Ovary (tissue), 9 donors: ENCODE measurements around the gene PNLIPRP2. TPM values are rescaled to one million over a fixed set of nuclear protein-coding genes. Genes with fewer than 3 reads are reported as not detected.

Experiments used
- DNase-seq, 5 donors: peaks; one replicate each; pipeline ENCODE4 v3.0.0-alpha.2; 2019 to 2020
- H3K27ac ChIP-seq, 2 donors: fragments of 200-600 bp; one replicate each; pipeline versions ENCODE4 v1.5.1 to v1.8.0; 2019 to 2022
- H3K27me3 ChIP-seq: fragments of 200-600 bp; one replicate; pipeline ENCODE4 v1.8.0; 2022
- H3K36me3 ChIP-seq: fragments of 200-600 bp; sonication (generic); one replicate; pipeline ENCODE4 v1.5.1; 2019
- H3K4me1 ChIP-seq: one replicate; pipeline ENCODE4 v1.8.1; 2013; ENCODE audit warnings: mild to moderate bottlenecking, moderate library complexity; ENCODE audit not compliant: insufficient read depth
- H3K4me3 ChIP-seq: fragments of 200-600 bp; sonication (generic); one replicate; pipeline ENCODE4 v1.5.1; 2017
- H3K9me3 ChIP-seq, 2 donors: fragments of 200-600 bp in 1 of 2; sonication (generic) in 1 of 2; one replicate each; pipeline versions ENCODE4 v1.5.1 to v1.8.1; 2013 to 2019; ENCODE audit warnings: mild to moderate bottlenecking in 1 of 2, moderate library complexity in 1 of 2
- EP300 ChIP-seq: sonication (generic); formaldehyde crosslinking; IDR thresholded peaks from one replicate; pipeline ENCODE4 v1.6.1; 2017; ENCODE audit warnings: antibody characterized with exemption
- POLR2A ChIP-seq: fragments of 450-650 bp; IDR thresholded peaks from one replicate; pipeline ENCODE4 v1.6.1; 2017; ENCODE audit warnings: antibody characterized with exemption, mild to moderate bottlenecking, moderate library complexity
- WGBS, 3 donors: extraction: QIAGEN DNeasy Blood & Tissue Kit in 1 of 3; methylation state at CpG; one replicate each; pipeline versions ENCODE4 v1.1.5 to v1.1.7; 2013 to 2017; 5-methylcytosine and 5-hydroxymethylcytosine counted together
- intact Hi-C, 4 donors: fragments of 100-400 bp; cut with DNase I; formaldehyde crosslinking; loops; one replicate each; pipeline versions ENCODE4 v1.11.0 to v1.15.1; 2022 to 2023
- polyA plus RNA-seq, 2 donors: library from polyadenylated mRNA; stranded (reverse); fragments of 200-250 nt in 1 of 2; fragments of 350-450 nt in 1 of 2; fragmentation: Illumina TruSeq in 1 of 2; extraction: RNeasy Lipid Tissue Mini Kit (QIAGEN cat#74804) in 1 of 2; gene quantifications; one replicate each; pipeline ENCODE4 v1.2.3, GENCODE V29; 2013 to 2014
- total RNA-seq, 7 donors: library from RNA; depleted of rRNA in 2 of 7; stranded (reverse); fragments of >200 nt in 2 of 7; fragmentation: NEBNext Ultra II Directional in 3 of 7; extraction: Animal tissue kit (Norgen Biotek cat#: 25700) in 3 of 7; gene quantifications; one replicate each; pipeline versions ENCODE4 v1.1.0 to v1.2.4, GENCODE V29; 2016 to 2023
- TF ChIP-seq, protein P1 (sequence below), 3 donors: fragments of 450-650 bp in 2 of 3; fragments of 200-600 bp in 1 of 3; IDR thresholded peaks; one replicate each; pipeline versions ENCODE4 v1.5.1 to v1.8.0; 2016 to 2022; ENCODE audit warnings: antibody characterized with exemption in 3 of 3, mild to moderate bottlenecking in 1 of 3
- donor health status: DM: no; HTN: no; CAD: no; lungs with moderate emphysema.
- donor health status: DM: no; HTN: no; CAD: no.
- donor health status: Bipolar disorder and iron deficiency.
- donor health status: DM: yes; HTN: yes; CAD: no.
- donor health status: DM: no; HTN: no; CAD: no.
- donor health status: DM: yes; HTN: yes; CAD: no.

PNLIPRP2 gene
- total and polyA plus RNA-seq, 9 donors: 0.15 to 1.4 (median 0.24) TPM; not detected in 4

DNA sequence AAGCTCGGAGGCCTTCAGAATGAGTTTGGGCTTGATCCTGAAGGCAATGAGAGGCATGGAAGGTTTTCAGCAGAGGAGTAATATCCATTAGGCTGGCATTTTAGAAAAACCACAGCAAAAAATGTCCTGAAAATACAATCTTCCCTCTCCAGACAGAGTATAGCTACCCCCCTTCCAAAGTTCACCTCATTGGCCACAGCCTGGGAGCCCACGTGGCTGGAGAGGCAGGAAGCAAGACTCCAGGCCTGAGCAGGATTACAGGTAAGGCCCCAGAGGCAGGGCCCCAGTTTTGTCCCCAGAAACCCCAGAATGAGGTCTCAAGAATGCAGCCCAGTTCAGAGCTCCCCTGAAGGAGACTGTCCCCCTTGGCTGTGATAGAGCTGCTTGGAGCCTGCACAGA, 24.7 kb upstream of the PNLIPRP2 start:
- no peaks in the 10 kb centered on the region for H3K27me3 ChIP-seq
- TF ChIP-seq EP300 (no peak), POLR2A (no peak)
- TF ChIP-seq, protein P1, sequence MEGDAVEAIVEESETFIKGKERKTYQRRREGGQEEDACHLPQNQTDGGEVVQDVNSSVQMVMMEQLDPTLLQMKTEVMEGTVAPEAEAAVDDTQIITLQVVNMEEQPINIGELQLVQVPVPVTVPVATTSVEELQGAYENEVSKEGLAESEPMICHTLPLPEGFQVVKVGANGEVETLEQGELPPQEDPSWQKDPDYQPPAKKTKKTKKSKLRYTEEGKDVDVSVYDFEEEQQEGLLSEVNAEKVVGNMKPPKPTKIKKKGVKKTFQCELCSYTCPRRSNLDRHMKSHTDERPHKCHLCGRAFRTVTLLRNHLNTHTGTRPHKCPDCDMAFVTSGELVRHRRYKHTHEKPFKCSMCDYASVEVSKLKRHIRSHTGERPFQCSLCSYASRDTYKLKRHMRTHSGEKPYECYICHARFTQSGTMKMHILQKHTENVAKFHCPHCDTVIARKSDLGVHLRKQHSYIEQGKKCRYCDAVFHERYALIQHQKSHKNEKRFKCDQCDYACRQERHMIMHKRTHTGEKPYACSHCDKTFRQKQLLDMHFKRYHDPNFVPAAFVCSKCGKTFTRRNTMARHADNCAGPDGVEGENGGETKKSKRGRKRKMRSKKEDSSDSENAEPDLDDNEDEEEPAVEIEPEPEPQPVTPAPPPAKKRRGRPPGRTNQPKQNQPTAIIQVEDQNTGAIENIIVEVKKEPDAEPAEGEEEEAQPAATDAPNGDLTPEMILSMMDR (IDR thresholded peaks at IDR 0.05): no peak
- no peaks in the 10 kb centered on the region for H3K36me3 ChIP-seq
- no peak overlapping the region for H3K27ac ChIP-seq
- no peak for DNase-seq
- 62 to 84% (median 83%) methylated on average over 2 of the region's 2 CpGs for WGBS, 3 donors
- H3K4me3 ChIP-seq: no peak overlapping the region
- no peaks in the 10 kb centered on the region for H3K9me3 ChIP-seq
- intact Hi-C loops: no loop called here
- H3K4me1 ChIP-seq: no peaks in the 10 kb centered on the region

DNA sequence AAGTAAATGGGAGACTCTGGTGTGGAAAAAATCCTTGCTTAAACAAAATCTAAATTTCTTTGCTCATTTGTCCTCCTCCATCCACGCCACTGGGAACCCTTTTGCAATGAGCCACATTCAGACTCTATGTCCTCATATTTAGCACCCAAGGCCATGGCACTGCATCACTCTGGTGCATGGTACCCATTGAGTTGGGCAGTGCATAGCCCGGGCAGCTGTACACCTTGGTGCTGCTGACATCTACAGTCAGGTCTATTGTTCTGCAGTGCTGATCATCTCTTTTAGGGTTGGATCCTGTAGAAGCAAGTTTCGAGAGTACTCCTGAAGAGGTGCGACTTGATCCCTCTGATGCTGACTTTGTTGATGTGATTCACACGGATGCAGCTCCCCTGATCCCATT, 23.2 kb upstream of the PNLIPRP2 start:
- intact Hi-C loops: no loop called here
- WGBS, 3 donors: 73 to 80% (median 80%) methylated on average over 5 of the region's 5 CpGs

DNA sequence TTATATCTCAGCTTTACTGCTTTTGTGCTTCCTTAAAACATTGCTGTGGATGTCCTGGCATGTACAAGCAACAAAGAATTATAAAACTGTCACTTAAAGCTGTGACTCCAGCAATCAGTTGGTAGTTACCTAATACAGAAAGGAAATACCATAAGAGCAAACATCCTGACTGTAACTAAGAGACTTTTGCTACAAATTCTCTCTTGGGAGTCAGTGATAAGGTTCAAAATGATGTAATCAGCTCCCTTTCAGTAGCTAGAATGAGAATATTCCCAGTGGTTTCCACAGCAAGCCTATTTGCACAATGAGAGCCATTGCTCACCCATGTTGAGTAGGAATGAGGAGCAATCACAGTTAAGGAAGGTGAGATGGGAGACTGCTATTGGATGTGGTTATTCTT, 22.4 kb upstream of the PNLIPRP2 start:
- H3K4me3 ChIP-seq: no peak overlapping the region
- H3K27me3 ChIP-seq: no peaks in the 10 kb centered on the region
- DNase-seq: no peak
- H3K36me3 ChIP-seq: no peaks in the 10 kb centered on the region
- no peak overlapping the region for H3K27ac ChIP-seq
- intact Hi-C loops: no loop called here
- H3K9me3 ChIP-seq: no peaks in the 10 kb centered on the region
- no peaks in the 10 kb centered on the region for H3K4me1 ChIP-seq
- TF ChIP-seq EP300 (no peak), POLR2A (no peak)
- TF ChIP-seq, protein P1 (IDR thresholded peaks at IDR 0.05): no peak

More for the DNA sequence above, 23.2 kb upstream of the PNLIPRP2 start:
- H3K4me3 ChIP-seq: no peak overlapping the region
- no peaks in the 10 kb centered on the region for H3K27me3 ChIP-seq
- H3K4me1 ChIP-seq: no peaks in the 10 kb centered on the region
- no peak for DNase-seq
- no peak overlapping the region for H3K27ac ChIP-seq
- H3K36me3 ChIP-seq: no peaks in the 10 kb centered on the region
- H3K9me3 ChIP-seq: no peaks in the 10 kb centered on the region
- TF ChIP-seq, protein P1 (IDR thresholded peaks at IDR 0.05): no peak
- TF ChIP-seq EP300 (no peak), POLR2A (no peak)

DNA sequence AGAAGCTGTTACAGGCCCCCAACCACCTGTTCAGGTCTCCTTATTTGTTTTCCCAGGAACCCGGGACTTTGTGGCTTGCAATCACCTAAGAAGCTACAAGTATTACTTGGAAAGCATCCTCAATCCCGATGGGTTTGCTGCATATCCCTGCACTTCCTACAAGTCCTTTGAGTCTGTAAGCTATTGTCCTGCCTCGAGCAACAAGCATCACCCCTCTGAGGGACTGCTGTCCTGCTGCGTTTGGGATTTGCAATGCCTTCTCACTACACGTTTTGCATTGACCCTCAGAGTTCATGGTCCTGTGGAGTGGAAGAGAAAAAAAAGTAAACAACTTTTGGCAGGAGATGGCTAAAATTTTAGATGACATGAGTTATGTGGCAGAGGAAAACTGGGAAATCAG, 20.8 kb upstream of the PNLIPRP2 start:
- no peak for DNase-seq
- no peaks in the 10 kb centered on the region for H3K9me3 ChIP-seq
- no peak overlapping the region for H3K27ac ChIP-seq
- intact Hi-C loops: no loop called here
- no peak overlapping the region for H3K4me3 ChIP-seq
- no peaks in the 10 kb centered on the region for H3K27me3 ChIP-seq
- no peaks in the 10 kb centered on the region for H3K36me3 ChIP-seq
- TF ChIP-seq POLR2A: no peak
- TF ChIP-seq, protein P1 (IDR thresholded peaks at IDR 0.05): no peak
- no peak for TF ChIP-seq EP300
- 34 to 43% (median 35%) methylated on average over 5 of the region's 5 CpGs for WGBS, 3 donors
- no peaks in the 10 kb centered on the region for H3K4me1 ChIP-seq
